Duodenal mucosa (tissue), 2 donors: ENCODE data around the gene IGLL1.

ENCODE experiments used
- H3K27ac ChIP-seq: one replicate; pipeline ENCODE4 v1.7.0; 2013; ENCODE audit warnings: low read depth, low read length
- H3K27me3 ChIP-seq, 2 donors: one replicate each; pipeline ENCODE4 v1.7.0; 2013; ENCODE audit warnings: low read length in 2 of 2, control low read depth in 1 of 2; ENCODE audit not compliant: insufficient read depth in 2 of 2, control insufficient read depth in 1 of 2
- H3K36me3 ChIP-seq, 2 donors: one replicate each; pipeline ENCODE4 v1.7.0; 2013; ENCODE audit warnings: low read length in 2 of 2, control low read depth in 1 of 2; ENCODE audit not compliant: insufficient read depth in 2 of 2, control insufficient read depth in 1 of 2
- H3K4me1 ChIP-seq, 2 donors: one replicate each; pipeline ENCODE4 v1.7.0; 2013; ENCODE audit warnings: low read length in 2 of 2, control low read depth in 1 of 2; ENCODE audit not compliant: insufficient read depth in 2 of 2, control insufficient read depth in 1 of 2
- H3K4me3 ChIP-seq, 2 donors: one replicate each; pipeline ENCODE4 v1.7.0; 2013; ENCODE audit warnings: low read length in 2 of 2, low read depth in 1 of 2
- H3K9ac ChIP-seq, 2 donors: one replicate each; pipeline ENCODE4 v1.7.0; 2013; ENCODE audit warnings: low read length in 2 of 2, low read depth in 1 of 2
- H3K9me3 ChIP-seq, 2 donors: one replicate each; pipeline ENCODE4 v1.7.0; 2013; ENCODE audit warnings: low read length in 2 of 2, control low read depth in 1 of 2; ENCODE audit not compliant: control insufficient read depth in 1 of 2

The IGLL1 gene

DNA sequence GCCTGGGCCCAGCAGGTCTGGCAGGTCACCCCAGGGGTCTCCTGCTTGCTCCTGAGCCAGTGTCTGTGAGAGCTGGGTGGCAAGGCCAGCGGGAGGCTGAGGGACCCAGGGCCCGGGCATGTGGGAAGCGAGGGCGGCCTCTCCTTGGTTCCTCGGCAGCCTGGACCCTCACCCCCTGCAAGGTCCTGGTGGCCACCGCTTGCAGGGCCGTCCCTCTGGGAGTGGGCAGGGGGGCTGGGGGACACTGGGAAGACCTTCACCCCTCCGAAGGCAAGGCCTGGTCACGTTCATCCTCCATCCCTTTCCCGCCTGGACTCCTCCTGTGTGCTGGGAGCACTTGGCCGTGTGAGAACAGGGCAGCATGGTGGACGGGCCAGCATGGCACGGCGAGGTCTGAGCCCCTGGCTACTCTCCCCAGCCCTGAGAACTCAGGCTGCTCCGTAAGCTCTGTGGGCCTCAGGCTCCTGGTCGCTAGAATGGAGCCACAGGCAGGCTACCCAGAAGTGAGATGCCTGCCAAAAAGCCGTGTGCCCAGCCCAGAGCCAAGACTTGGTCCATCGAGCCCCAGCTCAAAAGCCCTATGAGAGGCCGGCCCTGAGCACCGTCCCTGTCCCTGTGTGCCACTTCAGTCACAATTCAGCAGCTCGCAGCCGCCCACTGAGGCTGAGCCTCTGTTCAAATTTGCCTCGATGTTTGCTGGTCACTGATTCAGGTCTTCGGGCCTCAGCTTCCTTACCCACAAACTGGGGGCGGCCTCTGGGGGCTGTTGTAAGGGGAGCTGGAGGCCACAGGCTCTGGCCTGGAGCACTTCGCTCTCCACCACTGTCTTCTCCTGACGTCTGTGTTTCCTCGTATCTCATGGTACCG, 45.0 kb downstream of the IGLL1 start:
- no peak overlapping the region for H3K4me3 ChIP-seq
- H3K36me3 ChIP-seq: no peaks in the 10 kb centered on the region
- H3K27me3 ChIP-seq: no peaks in the 10 kb centered on the region
- H3K4me1 ChIP-seq: peaks cover 3 to 4% of the 10 kb centered on the region in 2 donors
- no peak overlapping the region for H3K9ac ChIP-seq
- no peak overlapping the region for H3K27ac ChIP-seq
- no peaks in the 10 kb centered on the region for H3K9me3 ChIP-seq

DNA sequence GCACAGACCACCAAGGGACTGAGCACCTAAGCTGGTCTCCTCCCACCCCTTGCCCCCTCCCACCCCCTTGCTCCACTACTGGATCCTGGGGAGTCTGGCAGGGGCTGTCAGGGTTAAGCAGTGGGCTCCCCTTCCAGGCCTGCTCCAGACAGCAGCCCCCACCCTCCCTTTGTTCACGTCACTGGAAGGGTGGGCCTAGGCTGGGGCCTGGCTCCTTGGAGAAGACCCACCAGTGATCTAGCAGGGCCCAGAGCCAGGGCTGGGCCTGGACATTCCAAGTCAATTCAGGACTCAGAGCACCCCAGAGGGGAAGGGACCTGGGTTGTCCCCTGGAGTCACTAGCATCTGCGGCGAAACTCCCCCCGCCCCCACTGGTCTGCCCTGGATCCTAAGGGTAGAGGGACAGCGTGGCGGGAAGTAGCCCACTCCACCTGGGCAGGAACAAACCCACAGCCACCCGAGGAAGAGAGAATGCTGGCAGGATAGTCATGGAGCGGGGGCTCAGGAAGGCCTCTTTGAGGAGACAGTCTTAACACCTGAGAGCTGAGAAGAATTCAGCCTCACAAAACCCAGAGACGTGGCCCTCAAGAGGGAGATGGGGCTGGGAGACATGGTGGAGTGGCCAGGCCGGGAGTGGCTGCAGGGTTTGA, 45.8 kb downstream of the IGLL1 start:
- no peaks in the 10 kb centered on the region for H3K27me3 ChIP-seq
- no peak overlapping the region for H3K27ac ChIP-seq
- no peaks in the 10 kb centered on the region for H3K9me3 ChIP-seq
- H3K9ac ChIP-seq: no peak overlapping the region
- peaks cover 2 to 4% of the 10 kb centered on the region in 2 donors for H3K4me1 ChIP-seq
- H3K4me3 ChIP-seq: no peak overlapping the region
- H3K36me3 ChIP-seq: no peaks in the 10 kb centered on the region

DNA sequence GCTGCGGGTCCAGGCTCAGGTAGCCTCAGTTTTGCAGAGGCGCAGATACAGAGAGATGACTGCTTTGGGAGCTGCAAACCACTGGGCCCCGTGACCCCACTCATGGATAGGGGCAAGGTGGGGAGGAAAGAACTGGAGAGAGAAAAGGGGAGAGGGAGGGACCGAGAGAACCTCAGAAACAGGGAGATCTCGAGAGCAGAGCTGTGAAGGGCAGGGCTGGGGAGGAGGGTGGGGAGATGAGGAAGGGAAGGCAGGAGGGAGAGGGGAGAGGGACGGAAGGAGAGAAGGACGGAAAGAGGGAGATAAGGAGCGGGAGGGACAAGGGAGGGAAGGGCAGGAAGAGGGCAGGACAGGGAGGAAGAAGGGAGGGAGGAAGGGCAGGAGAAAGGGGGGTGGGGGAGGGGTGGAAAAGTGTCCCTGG, 46.3 kb downstream of the IGLL1 start:
- Histone ChIP-seq H3K4me3 (no peak overlapping the region), H3K9me3 (no peaks in the 10 kb centered on the region), H3K36me3 (no peaks in the 10 kb centered on the region), H3K4me1 (peaks cover 0 to 4% of the 10 kb centered on the region in 2 donors), H3K27me3 (peaks cover 0 to 2% of the 10 kb centered on the region in 2 donors), H3K27ac (no peak overlapping the region), H3K9ac (no peak overlapping the region)

DNA sequence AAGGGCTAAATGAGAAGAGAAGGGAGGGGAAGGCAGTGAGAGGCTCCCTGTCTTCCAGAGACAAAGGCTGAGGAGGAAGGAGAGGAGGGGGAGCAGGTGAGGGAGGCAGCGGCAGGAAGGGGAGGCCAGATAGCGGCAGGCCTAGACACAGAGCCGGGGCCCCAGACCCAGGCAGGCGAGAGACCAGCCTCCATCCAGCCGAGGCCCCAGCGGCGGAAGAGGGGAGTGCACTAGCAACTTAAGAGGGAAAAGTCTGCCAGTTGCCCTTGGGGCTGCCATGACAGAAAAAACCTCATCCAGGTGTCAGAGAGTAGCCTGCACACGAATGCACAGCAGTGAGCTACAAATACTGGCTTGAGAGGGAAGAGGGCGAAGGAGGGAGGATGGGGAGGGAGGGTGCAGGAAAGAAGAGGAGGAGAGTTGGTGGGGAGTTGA, 46.7 kb downstream of the IGLL1 start:
- H3K4me3 ChIP-seq: no peak overlapping the region
- H3K9me3 ChIP-seq: no peaks in the 10 kb centered on the region
- peaks cover 0 to 4% of the 10 kb centered on the region in 2 donors for H3K4me1 ChIP-seq
- no peak overlapping the region for H3K27ac ChIP-seq
- H3K27me3 ChIP-seq: peaks cover 0 to 2% of the 10 kb centered on the region in 2 donors
- H3K36me3 ChIP-seq: no peaks in the 10 kb centered on the region
- H3K9ac ChIP-seq: no peak overlapping the region

DNA sequence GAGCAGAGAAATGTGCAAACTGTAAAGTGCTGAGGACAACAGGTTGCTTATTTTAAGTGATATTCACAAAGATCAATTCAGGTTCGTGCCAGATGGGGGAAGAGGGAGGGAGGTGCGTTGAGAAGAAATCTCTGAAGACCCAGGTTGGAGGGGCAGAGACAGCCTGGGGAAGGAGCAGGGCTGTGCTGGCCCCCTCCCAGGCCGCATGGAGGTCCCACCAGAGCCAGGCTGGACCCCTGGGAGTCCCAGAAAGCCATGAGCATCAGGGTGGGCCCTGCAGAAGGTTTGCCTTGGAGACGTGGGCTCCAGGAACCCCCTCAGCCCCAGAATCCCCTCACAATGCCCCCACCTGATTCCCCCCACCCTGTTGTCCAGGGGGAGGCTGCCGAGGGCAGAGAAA, 47.4 kb downstream of the IGLL1 start:
- H3K36me3 ChIP-seq: no peaks in the 10 kb centered on the region
- no peak overlapping the region for H3K4me3 ChIP-seq
- no peak overlapping the region for H3K27ac ChIP-seq
- no peaks in the 10 kb centered on the region for H3K9me3 ChIP-seq
- peaks cover 0 to 2% of the 10 kb centered on the region in 2 donors for H3K27me3 ChIP-seq
- H3K9ac ChIP-seq: no peak overlapping the region
- peaks cover 0 to 4% of the 10 kb centered on the region in 2 donors for H3K4me1 ChIP-seq

DNA sequence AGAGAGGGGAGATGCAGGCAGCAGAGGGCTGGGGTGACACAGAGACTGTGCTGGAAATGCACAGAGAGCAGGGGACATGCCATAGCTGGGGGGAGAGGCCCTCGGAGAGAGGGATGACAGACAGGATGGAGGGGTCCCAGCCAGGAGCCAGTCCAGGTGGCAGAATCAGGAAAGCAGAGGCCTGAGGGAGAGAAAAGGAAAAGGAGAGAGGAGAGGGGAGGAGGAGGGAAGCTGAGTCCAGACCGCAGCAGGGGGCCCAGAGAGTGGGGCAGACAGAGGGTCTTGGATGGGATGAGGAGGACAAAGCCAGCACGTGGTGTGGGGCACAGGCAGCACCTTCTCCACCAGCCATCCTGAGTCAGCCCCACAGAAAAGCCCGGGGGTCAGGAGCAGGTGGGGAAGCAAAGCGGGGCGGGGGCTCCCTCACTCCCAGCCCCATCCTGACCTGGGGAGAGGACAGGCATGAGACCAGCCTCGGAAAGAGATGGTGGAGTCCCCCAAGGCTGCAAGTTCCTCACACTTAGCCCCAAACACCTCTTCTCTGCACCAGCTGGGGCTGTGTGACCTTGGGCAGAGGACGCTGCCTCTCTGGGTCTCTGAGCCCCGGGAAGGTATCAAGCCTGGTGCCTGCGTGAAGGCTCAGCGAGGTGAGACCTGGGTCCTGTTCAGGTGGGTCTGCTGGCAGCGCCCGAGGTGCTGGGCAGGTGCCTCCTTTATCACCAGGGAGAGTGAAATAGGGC, 48.0 kb downstream of the IGLL1 start:
- Histone ChIP-seq H3K9me3 (no peaks in the 10 kb centered on the region), H3K9ac (no peak overlapping the region), H3K4me3 (no peak overlapping the region), H3K4me1 (peaks cover 0 to 4% of the 10 kb centered on the region in 2 donors), H3K27me3 (peaks cover 0 to 2% of the 10 kb centered on the region in 2 donors), H3K36me3 (no peaks in the 10 kb centered on the region), H3K27ac (no peak overlapping the region)

DNA sequence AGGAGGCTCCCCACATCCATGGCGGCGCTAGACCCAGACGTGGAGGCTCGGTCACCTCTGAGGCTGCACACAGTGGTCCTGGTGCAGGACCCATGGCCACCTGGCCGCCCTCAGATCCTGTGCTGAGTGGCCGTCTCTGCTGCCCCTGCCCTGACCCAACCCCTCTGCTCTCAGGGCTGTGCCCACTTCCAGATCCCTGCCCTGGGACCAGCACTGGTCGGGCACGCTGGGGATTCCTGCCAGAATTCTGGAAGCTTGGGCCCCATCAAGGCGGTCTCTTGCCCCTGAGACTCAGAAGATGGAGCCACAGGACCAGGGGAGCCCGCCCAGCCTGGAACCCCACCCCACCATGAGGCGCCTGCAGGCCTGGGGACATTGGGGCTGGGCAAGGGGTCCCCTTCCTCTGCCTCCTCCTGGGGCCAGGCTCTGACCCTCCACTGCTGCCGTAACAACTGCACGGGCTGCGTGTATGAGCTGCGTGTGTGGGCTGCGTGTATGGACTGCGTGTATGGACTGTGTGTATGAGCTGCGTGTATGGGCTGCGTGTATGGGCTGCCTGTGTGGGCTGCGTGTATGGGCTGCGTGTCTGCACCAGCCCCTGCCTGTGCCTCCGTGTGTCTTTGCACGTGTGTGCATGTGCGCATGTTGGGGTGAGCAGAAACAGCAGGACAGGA, 48.7 kb downstream of the IGLL1 start:
- Histone ChIP-seq H3K4me1 (peaks cover 0 to 4% of the 10 kb centered on the region in 2 donors), H3K27me3 (peaks cover 0 to 2% of the 10 kb centered on the region in 2 donors), H3K9me3 (no peaks in the 10 kb centered on the region), H3K9ac (no peak overlapping the region), H3K27ac (no peak overlapping the region), H3K4me3 (no peak overlapping the region), H3K36me3 (no peaks in the 10 kb centered on the region)

DNA sequence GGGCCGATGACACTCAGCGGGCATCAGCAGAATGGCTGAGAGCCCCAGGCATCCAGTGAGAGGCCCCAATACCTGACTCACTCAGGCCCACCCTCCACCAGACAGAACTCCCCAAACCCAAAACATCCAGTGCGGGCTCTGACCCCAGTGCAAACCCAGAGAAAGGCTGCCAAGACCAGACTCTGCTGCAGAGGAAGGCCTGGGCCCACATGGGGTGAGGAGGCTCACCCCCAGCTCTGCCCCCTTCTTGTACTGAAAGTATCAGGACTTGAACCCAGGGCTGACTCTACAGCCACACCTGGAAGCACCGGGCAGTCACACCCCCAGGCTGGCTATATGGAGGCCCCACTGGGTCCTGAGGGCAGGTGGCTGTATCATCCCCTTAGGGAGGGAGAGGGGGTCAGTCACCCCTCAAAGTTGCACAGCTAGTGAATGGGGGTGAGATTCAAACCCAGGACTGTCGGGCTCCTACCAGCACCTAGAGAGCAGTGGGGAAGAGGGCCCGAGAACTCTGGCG, 49.3 kb downstream of the IGLL1 start:
- H3K9me3 ChIP-seq: no peaks in the 10 kb centered on the region
- peaks cover 0 to 2% of the 10 kb centered on the region in 2 donors for H3K27me3 ChIP-seq
- H3K36me3 ChIP-seq: no peaks in the 10 kb centered on the region
- peaks cover 0 to 4% of the 10 kb centered on the region in 2 donors for H3K4me1 ChIP-seq
- H3K4me3 ChIP-seq: no peak overlapping the region
- H3K27ac ChIP-seq: no peak overlapping the region
- H3K9ac ChIP-seq: no peak overlapping the region

DNA sequence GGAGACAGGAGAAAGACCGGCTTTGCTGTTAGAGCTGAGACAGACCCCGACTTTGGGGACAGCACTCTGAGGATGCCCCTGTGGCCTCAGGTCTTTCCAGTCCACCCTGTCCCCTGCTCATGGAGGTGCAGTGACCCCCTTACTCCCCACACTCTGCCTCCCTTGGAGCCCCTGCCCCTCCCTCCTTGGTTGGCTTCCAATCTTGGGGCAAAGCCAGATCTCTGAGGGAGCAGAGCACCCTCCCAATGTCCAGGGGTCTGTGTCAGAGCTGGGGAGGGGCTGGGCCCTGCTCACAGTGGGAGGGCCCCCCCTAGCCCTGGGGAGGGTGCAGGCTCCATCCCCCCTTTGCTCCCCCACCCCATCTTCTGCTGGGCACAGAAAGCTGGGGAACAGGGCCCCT, 50.0 kb downstream of the IGLL1 start:
- Histone ChIP-seq H3K9ac (no peak overlapping the region), H3K4me1 (no peaks in the 10 kb centered on the region), H3K27ac (no peak overlapping the region), H3K27me3 (peaks cover 0 to 2% of the 10 kb centered on the region in 2 donors), H3K4me3 (no peak overlapping the region), H3K36me3 (no peaks in the 10 kb centered on the region), H3K9me3 (no peaks in the 10 kb centered on the region)
